HEK293 (cell line): ENCODE results near the gene ERBB2.

Experiments
- CTCF ChIA-PET: fragments of 350-600 bp; formaldehyde crosslinking; extraction: SDS; loops from one replicate; lab custom pipeline; 2021; ENCODE audit warnings: antibody characterized with exemption; lab: Yijun Ruan, JAX
- POLR2A ChIA-PET: fragments of 300-600 bp; formaldehyde crosslinking; extraction: SDS; loops from one replicate; lab custom pipeline; 2020; ENCODE audit warnings: antibody characterized with exemption, inconsistent platforms; lab: Yijun Ruan, JAX
- H3K27ac ChIP-seq: fragments of 200-500 bp; sonication (Bioruptor generic); 2 replicates; pipeline ENCODE4 v1.5.1; 2014; ENCODE audit warnings: low read depth, low read length, control low read depth, inconsistent platforms; ENCODE audit errors: extremely low read depth
- H3K36me3 ChIP-seq, 2 experiments: fragments of 200-500 bp in 1 of 2; sonication (Bioruptor generic) in 1 of 2; 1 replicate in 1 of 2; 2 replicates in 1 of 2; pipeline ENCODE4 v1.5.1; 2014 to 2017; ENCODE audit warnings: inconsistent platforms in 2 of 2, low read length in 2 of 2; ENCODE audit not compliant: control insufficient read depth in 2 of 2, insufficient read depth in 1 of 2
- H3K4me1 ChIP-seq: fragments of 200-500 bp; sonication (Bioruptor generic); 2 replicates; pipeline ENCODE4 v1.5.1; 2014; ENCODE audit warnings: mild to moderate bottlenecking, low read length, inconsistent platforms; ENCODE audit not compliant: control insufficient read depth, insufficient read depth
- H3K4me3 ChIP-seq: 2 replicates; pipeline ENCODE4 v1.5.1; 2011; ENCODE audit warnings: low read depth, mild to moderate bottlenecking, control low read depth, low read length, moderate library complexity
- H3K9me3 ChIP-seq: fragments of 200-500 bp; sonication (Bioruptor generic); 2 replicates; pipeline ENCODE4 v1.5.1; 2014; ENCODE audit warnings: low read depth, low read length, inconsistent platforms; ENCODE audit not compliant: control insufficient read depth, insufficient read depth
- MEIS1 ChIP-seq: sonication (generic); formaldehyde crosslinking; IDR thresholded peaks from 2 replicates; pipeline ENCODE4 v1.8.1; 2022; ENCODE audit warnings: missing genetic modification reagents, mild to moderate bottlenecking, borderline replicate concordance
- MZF1 ChIP-seq: fragments of 450-650 bp; formaldehyde crosslinking; IDR thresholded peaks from 2 replicates; pipeline ENCODE4 v1.5.1; 2017; ENCODE audit warnings: missing biosample characterization, missing genetic modification characterization, borderline replicate concordance
- OVOL3 ChIP-seq: fragments of 450-650 bp; formaldehyde crosslinking; IDR thresholded peaks from 2 replicates; pipeline ENCODE4 v1.5.1; 2016; ENCODE audit warnings: missing biosample characterization, missing genetic modification characterization
- PRDM1 ChIP-seq: fragments of 450-650 bp; formaldehyde crosslinking; IDR thresholded peaks from 2 replicates; pipeline ENCODE4; 2016; ENCODE audit warnings: missing biosample characterization, missing genetic modification characterization
- SCRT1 ChIP-seq: fragments of 450-650 bp; formaldehyde crosslinking; IDR thresholded peaks from 2 replicates; pipeline ENCODE4 v1.5.1; 2016; ENCODE audit warnings: missing biosample characterization, missing genetic modification characterization, borderline replicate concordance
- ZBTB1 ChIP-seq: fragments of 450-650 bp; formaldehyde crosslinking; IDR thresholded peaks from 2 replicates; pipeline ENCODE4 v1.5.1; 2016; ENCODE audit warnings: missing biosample characterization, missing genetic modification characterization
- ZBTB20 ChIP-seq: fragments of 450-650 bp; formaldehyde crosslinking; IDR thresholded peaks from 2 replicates; pipeline ENCODE4 v1.5.1; 2016; ENCODE audit warnings: missing biosample characterization, missing genetic modification characterization
- ZEB2 ChIP-seq: fragments of 450-650 bp; formaldehyde crosslinking; IDR thresholded peaks from 2 replicates; pipeline ENCODE4 v1.5.1; 2016; ENCODE audit warnings: missing biosample characterization, missing genetic modification characterization
- ZFP37 ChIP-seq: fragments of 450-650 bp; formaldehyde crosslinking; IDR thresholded peaks from 2 replicates; pipeline ENCODE4 v1.5.1; 2016; ENCODE audit warnings: missing biosample characterization, missing genetic modification characterization
- ZNF16 ChIP-seq: fragments of 450-650 bp; formaldehyde crosslinking; IDR thresholded peaks from 2 replicates; pipeline ENCODE4 v1.5.1; 2016; ENCODE audit warnings: low read depth, missing biosample characterization, missing genetic modification characterization
- ZNF2 ChIP-seq: fragments of 450-650 bp; formaldehyde crosslinking; IDR thresholded peaks from 2 replicates; pipeline ENCODE4 v1.5.1; 2016; ENCODE audit warnings: missing biosample characterization, missing genetic modification characterization
- ZNF211 ChIP-seq: fragments of 450-650 bp; formaldehyde crosslinking; IDR thresholded peaks from 2 replicates; pipeline ENCODE4 v1.5.1; 2016; ENCODE audit warnings: low read depth, missing biosample characterization, missing genetic modification characterization
- ZNF248 ChIP-seq: fragments of 450-650 bp; formaldehyde crosslinking; IDR thresholded peaks from 2 replicates; pipeline ENCODE4 v1.5.1; 2017; ENCODE audit warnings: missing biosample characterization, missing genetic modification characterization
- ZNF335 ChIP-seq: fragments of 450-650 bp; formaldehyde crosslinking; conservative IDR thresholded peaks from 2 replicates; pipeline ENCODE4 v1.5.1; 2016; ENCODE audit warnings: missing biosample characterization, missing genetic modification characterization
- ZNF362 ChIP-seq: fragments of 450-650 bp; formaldehyde crosslinking; IDR thresholded peaks from 2 replicates; pipeline ENCODE4 v1.5.1; 2016; ENCODE audit warnings: missing biosample characterization, missing genetic modification characterization
- ZNF426 ChIP-seq: fragments of 450-650 bp; formaldehyde crosslinking; IDR thresholded peaks from 2 replicates; pipeline ENCODE4 v1.5.1; 2017; ENCODE audit warnings: missing biosample characterization, missing genetic modification characterization, mild to moderate bottlenecking, inconsistent platforms, moderate library complexity
- ZNF514 ChIP-seq: fragments of 450-650 bp; formaldehyde crosslinking; IDR thresholded peaks from 2 replicates; pipeline ENCODE4 v1.5.1; 2016; ENCODE audit warnings: missing biosample characterization, missing genetic modification characterization
- ZNF529 ChIP-seq: fragments of 450-650 bp; formaldehyde crosslinking; IDR thresholded peaks from 2 replicates; pipeline ENCODE4 v1.5.1; 2017; ENCODE audit warnings: missing genetic modification characterization, missing biosample characterization; ENCODE audit not compliant: insufficient replicate concordance
- ZNF776 ChIP-seq: fragments of 450-650 bp; formaldehyde crosslinking; IDR thresholded peaks from 2 replicates; pipeline ENCODE4 v1.5.0; 2017; ENCODE audit warnings: missing biosample characterization, missing genetic modification characterization, borderline replicate concordance
- ZNF837 ChIP-seq: fragments of 450-650 bp; formaldehyde crosslinking; IDR thresholded peaks from 2 replicates; pipeline ENCODE4 v1.5.1; 2016; ENCODE audit warnings: missing biosample characterization, missing genetic modification characterization
- TF ChIP-seq, protein P1 (sequence below): fragments of 450-650 bp; formaldehyde crosslinking; IDR thresholded peaks from 2 replicates; pipeline ENCODE4 v1.5.1; 2016; ENCODE audit warnings: missing biosample characterization, missing genetic modification characterization
- TF ChIP-seq, protein P2 (sequence below): fragments of 450-650 bp; formaldehyde crosslinking; IDR thresholded peaks from 2 replicates; pipeline ENCODE4 v1.5.1; 2017; ENCODE audit warnings: missing biosample characterization, missing genetic modification characterization

ERBB2 gene

DNA sequence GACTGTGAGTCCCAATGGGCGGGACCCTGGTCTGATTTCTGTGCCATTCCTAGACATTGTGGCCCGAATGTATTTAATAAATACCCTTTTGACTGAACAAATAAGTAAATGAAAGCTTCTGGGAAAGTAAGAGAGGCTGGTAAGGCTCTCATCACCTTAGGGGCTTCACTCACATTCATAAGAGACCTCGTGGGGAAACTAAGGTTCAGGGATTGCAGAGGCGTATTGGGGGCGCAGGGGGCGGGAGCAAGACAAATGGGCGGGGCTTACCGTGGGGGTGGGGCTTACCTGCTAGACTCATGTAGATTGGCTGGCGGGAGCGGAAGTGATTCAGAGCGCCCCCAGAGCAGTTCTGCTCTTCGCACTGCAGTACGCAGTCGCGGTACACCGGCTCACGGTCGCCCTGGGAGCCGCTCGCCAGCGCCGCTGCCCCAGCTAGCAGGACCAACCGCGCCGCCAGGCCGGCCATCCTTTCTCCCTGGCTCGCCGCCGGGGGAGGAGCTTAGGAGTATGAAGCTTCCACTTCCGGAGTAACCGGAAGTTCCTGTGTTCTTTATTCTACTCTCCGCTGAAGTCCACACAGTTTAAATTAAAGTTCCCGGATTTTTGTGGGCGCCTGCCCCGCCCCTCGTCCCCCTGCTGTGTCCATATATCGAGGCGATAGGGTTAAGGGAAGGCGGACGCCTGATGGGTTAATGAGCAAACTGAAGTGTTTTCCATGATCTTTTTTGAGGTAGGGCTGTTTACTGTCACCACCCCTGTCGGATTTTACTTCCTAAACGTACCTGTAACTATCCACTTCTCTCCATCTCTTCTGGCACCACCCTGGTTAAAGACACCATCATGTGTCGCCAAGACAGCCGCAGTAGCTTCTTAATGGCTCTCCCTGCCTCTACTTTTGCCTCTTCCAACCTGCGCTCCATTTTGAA, 12.1 kb upstream of the ERBB2 start, which contains the start of gene PGAP3 (continued):
- TF ChIP-seq OVOL3 (tag by site-specific recombination) (no peak), ZNF2 (tag by site-specific recombination) (peak; percentile 16; the same call in 1 of the 2 replicates)

DNA sequence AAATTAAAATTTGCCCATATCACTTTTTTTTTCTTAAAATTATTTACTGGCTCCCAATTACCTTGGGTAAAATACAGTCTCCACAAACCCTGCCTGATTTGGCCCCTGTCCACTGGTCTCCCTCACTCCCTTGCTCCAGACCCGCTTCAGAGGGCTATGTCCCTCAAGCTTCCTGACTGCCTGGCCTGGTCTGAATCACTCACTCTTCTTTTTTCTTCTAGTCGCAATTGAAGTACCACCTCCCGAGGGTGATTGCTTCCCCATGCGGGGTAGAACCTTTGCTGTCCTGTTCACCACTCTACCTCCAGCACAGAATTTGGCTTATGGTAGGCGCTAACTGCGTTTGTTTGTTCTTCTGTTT, 11.4 kb upstream of the ERBB2 start:
- Histone ChIP-seq H3K4me1 (0 out of 2 replicates have a peak, but pooled peaks cover 7% of the 10 kb centered on the region), H3K27ac (peak overlapping the region; percentile 97), H3K4me3 (peak overlapping the region; percentile 81), H3K9me3 (no peaks in the 10 kb centered on the region), H3K36me3 (peaks cover 0 to 3% of the 10 kb centered on the region in 2 experiments; a peak in 2 of 3 replicates)
- TF ChIP-seq SCRT1 (tag by site-specific recombination) = no peak
- no peak for TF ChIP-seq ZFP37 (tag by site-specific recombination)
- TF ChIP-seq MZF1 = no peak
- no peak for TF ChIP-seq ZNF426 (tag by site-specific recombination)
- no peak for TF ChIP-seq ZNF529 (tag by site-specific recombination)
- TF ChIP-seq ZNF362 = no peak
- TF ChIP-seq ZBTB1 (tag by site-specific recombination) = no peak
- TF ChIP-seq MEIS1 (CRISPR knock-in tag) = no peak
- no peak for TF ChIP-seq ZNF514 (tag by site-specific recombination)
- TF ChIP-seq ZNF248 (tag by site-specific recombination) = no peak
- TF ChIP-seq ZNF211 = no peak
- TF ChIP-seq ZEB2 (tag by site-specific recombination) = no peak
- TF ChIP-seq ZNF776 (tag by site-specific recombination) = no peak
- peak; percentile 70 for TF ChIP-seq ZNF335 (tag by site-specific recombination)
- 0 out of 2 replicates have a peak, but pooled peaks have one; percentile 14 for TF ChIP-seq ZBTB20 (tag by site-specific recombination)
- no peak for TF ChIP-seq ZNF16 (tag by site-specific recombination)
- TF ChIP-seq, protein P1, sequence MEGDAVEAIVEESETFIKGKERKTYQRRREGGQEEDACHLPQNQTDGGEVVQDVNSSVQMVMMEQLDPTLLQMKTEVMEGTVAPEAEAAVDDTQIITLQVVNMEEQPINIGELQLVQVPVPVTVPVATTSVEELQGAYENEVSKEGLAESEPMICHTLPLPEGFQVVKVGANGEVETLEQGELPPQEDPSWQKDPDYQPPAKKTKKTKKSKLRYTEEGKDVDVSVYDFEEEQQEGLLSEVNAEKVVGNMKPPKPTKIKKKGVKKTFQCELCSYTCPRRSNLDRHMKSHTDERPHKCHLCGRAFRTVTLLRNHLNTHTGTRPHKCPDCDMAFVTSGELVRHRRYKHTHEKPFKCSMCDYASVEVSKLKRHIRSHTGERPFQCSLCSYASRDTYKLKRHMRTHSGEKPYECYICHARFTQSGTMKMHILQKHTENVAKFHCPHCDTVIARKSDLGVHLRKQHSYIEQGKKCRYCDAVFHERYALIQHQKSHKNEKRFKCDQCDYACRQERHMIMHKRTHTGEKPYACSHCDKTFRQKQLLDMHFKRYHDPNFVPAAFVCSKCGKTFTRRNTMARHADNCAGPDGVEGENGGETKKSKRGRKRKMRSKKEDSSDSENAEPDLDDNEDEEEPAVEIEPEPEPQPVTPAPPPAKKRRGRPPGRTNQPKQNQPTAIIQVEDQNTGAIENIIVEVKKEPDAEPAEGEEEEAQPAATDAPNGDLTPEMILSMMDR (tag by site-specific recombination) = no peak
- CTCF ChIA-PET = interaction anchor here (0.7 to 3.2 kb wide), 9 partner anchors 11 to 338 kb away, joined by 3 to 11 read pairs (median 4); partner anchors contain the start of gene ERBB2
- POLR2A ChIA-PET = interaction anchor here (0.7 to 4.1 kb wide), 19 partner anchors 9 to 463 kb away, joined by 3 to 42 read pairs (median 4); partner anchors contain the start of genes ERBB2, MIEN1, PSMD3 and STAC2

GRCh38 chr17:39688945-39689344, 10.9 kb upstream of the ERBB2 start:
- POLR2A ChIA-PET = interaction anchor here (1.5 to 4.1 kb wide), 2 partner anchors 11 to 67 kb away, joined by 5 to 42 read pairs; partner anchors contain the start of gene ERBB2
- TF ChIP-seq, protein P2, sequence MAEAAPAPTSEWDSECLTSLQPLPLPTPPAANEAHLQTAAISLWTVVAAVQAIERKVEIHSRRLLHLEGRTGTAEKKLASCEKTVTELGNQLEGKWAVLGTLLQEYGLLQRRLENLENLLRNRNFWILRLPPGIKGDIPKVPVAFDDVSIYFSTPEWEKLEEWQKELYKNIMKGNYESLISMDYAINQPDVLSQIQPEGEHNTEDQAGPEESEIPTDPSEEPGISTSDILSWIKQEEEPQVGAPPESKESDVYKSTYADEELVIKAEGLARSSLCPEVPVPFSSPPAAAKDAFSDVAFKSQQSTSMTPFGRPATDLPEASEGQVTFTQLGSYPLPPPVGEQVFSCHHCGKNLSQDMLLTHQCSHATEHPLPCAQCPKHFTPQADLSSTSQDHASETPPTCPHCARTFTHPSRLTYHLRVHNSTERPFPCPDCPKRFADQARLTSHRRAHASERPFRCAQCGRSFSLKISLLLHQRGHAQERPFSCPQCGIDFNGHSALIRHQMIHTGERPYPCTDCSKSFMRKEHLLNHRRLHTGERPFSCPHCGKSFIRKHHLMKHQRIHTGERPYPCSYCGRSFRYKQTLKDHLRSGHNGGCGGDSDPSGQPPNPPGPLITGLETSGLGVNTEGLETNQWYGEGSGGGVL = peak; percentile 23; the same call in 1 of the 2 replicates
- TF ChIP-seq ZNF837 (tag by site-specific recombination) (no peak), PRDM1 (tag by site-specific recombination) (peak; percentile 24; the same call in 1 of the 2 replicates)
- Histone ChIP-seq H3K4me1 (0 out of 2 replicates have a peak, but pooled peaks cover 7% of the 10 kb centered on the region), H3K27ac (peak overlapping the region; percentile 97; the same call in 1 of the 2 replicates), H3K9me3 (no peaks in the 10 kb centered on the region), H3K4me3 (peak overlapping the region; percentile 81), H3K36me3 (peaks cover 0 to 3% of the 10 kb centered on the region in 2 experiments; a peak in 2 of 3 replicates)
- CTCF ChIA-PET = interaction anchor here (0.7 to 3.2 kb wide), 8 partner anchors 11 to 338 kb away, joined by 3 to 11 read pairs (median 4); partner anchors contain the start of genes ERBB2 and MIEN1
